ENCODE measurements around the gene HCN3. TPM values are rescaled to one million over a fixed set of nuclear protein-coding genes. Genes with fewer than 3 reads are reported as not detected.

HCN3 gene
- total RNA-seq, 1 experiment from 2014 or later, result 5.4 TPM

GRCh38 chr1:155250633-155251449, 26.4 kb upstream of the HCN3 start:
- Histone ChIP-seq H3K4ac (ENCODE audit: low read depth, low read length) (no peak overlapping the region), H3K4me1 (ENCODE audit: insufficient read depth, low read length) (peaks cover 4% of the 10 kb centered on the region; the same call in 1 of the 2 replicates), H2BK15ac (ENCODE audit: low read depth, low read length) (no peak overlapping the region), H3K79me1 (ENCODE audit: insufficient read depth, low read depth, low read length, poor library complexity, severe bottlenecking) (no peaks in the 10 kb centered on the region), H4K8ac (replicated peaks; ENCODE audit: insufficient read length, low read depth, low read length) (no peak overlapping the region), H4K5ac (ENCODE audit: insufficient read length, low read depth, low read length) (no peak overlapping the region), H3K9me3 (ENCODE audit: control insufficient read depth, low read depth, low read length) (no peaks in the 10 kb centered on the region), H2BK5ac (ENCODE audit: insufficient read length, low read length) (no peak overlapping the region), H2AFZ (ENCODE audit: low read length) (no peak overlapping the region), H3K9ac (ENCODE audit: extremely low read depth, insufficient read length, low read length) (no peak overlapping the region), H3K79me2 (ENCODE audit: insufficient read depth, low read length) (no peaks in the 10 kb centered on the region), H3K27ac (ENCODE audit: insufficient read length, low read depth, low read length) (no peak overlapping the region), H3K18ac (ENCODE audit: insufficient read length, low read depth, low read length) (no peak overlapping the region), H4K20me1 (ENCODE audit: control insufficient read depth, insufficient read depth, insufficient read length) (no peaks in the 10 kb centered on the region), H3K4me2 (ENCODE audit: insufficient read depth, insufficient read length, low read length) (peak overlapping the region; percentile 22), H3K14ac (ENCODE audit: insufficient read depth, low read length) (no peak overlapping the region), H4K91ac (ENCODE audit: insufficient read length, low read depth, low read length) (no peak overlapping the region), H3K56ac (ENCODE audit: insufficient read length, low read depth, low read length) (no peak overlapping the region), H2BK12ac (ENCODE audit: insufficient read length, low read depth, low read length) (no peak overlapping the region), H2BK20ac (ENCODE audit: low read depth, low read length, poor library complexity, severe bottlenecking) (no peak overlapping the region), H2BK120ac (ENCODE audit: low read depth, low read length, poor library complexity, severe bottlenecking) (no peak overlapping the region), H2AK5ac (ENCODE audit: insufficient read length, low read length) (no peak overlapping the region), H3K23me2 (ENCODE audit: insufficient read length, low read depth, low read length, poor library complexity, severe bottlenecking) (peaks cover 13% of the 10 kb centered on the region), H3K27me3 (ENCODE audit: insufficient read depth, low read length) (no peaks in the 10 kb centered on the region; the same call in 1 of the 2 replicates), H3K23ac (ENCODE audit: insufficient read length, low read depth, low read length) (no peak overlapping the region), H3T11ph (ENCODE audit: low read length) (no peak overlapping the region)
- H3K27ac Mint-ChIP-seq, result peak overlapping the region in 1 of 3 experiments; percentile 8; a peak in 2 of 7 replicates
- WGBS (ENCODE audit: extremely low coverage, insufficient read length, low lambda C conversion rate), result no CpG with 5 or more reads among the region's 23 CpGs
- peaks cover 10 to 30% (median 27%) of the 10 kb centered on the region in 3 experiments for H3K36me3 Mint-ChIP-seq (ENCODE audit: insufficient read depth in 1 of 3, low read depth in 3 of 3)
- peak; percentile 96 for DNase-seq
- H3K27me3 Mint-ChIP-seq (ENCODE audit: low read depth), result peaks cover 18% of the 10 kb centered on the region
- TF ChIP-seq CTCF (conservative IDR thresholded peaks at IDR 0.05), result peak; percentile 100; the same call in 2 of the 3 replicates
- peaks cover 25 to 27% of the 10 kb centered on the region in 2 experiments for H3K4me1 Mint-ChIP-seq
- H3K9me3 Mint-ChIP-seq, result no peaks in the 10 kb centered on the region
- H3K4me3 Mint-ChIP-seq, result peak overlapping the region; percentile 15 to 66; a peak in 3 of 5 replicates

Measured in H9 (cell line).